Measurements from ENCODE around the gene KCNMA1.

DNA sequence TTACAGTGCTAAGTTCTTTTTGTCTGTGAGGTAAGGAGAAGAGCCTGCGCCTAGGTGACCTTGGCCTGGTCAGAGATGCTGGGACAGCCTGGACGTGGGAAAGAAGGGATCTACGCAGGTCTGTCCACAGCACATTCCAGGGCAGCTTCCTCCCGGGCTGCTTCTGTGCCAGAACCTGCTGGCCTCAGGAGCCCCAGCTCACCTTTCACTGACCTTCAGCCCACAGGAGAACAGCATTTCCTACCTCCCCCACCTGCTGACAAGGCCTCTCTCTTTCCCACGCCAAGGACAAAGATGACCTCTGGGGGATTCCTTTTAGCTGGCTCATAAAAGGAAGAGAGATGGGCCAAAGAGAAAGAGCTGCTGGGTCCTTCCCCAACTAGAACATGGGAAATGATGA, 260.6 kb downstream of the KCNMA1 start:
- TF ChIP-seq POLR2AphosphoS5 (IDR thresholded peaks at IDR 0.05; ENCODE audit: low read length) (no peak), FOS (IDR thresholded peaks at IDR 0.05; ENCODE audit: borderline replicate concordance, extremely low read depth, insufficient read length) (no peak), TAF1 (IDR thresholded peaks at IDR 0.05; ENCODE audit: borderline replicate concordance, low read depth, low read length) (no peak), CBX5 (IDR thresholded peaks at IDR 0.05; ENCODE audit: low read depth) (no peak), NFIC (IDR thresholded peaks at IDR 0.05; ENCODE audit: low read depth, low read length) (no peak), TCF7 (IDR thresholded peaks at IDR 0.05; ENCODE audit: borderline replicate concordance) (no peak)
- TF ChIP-seq, protein P1, sequence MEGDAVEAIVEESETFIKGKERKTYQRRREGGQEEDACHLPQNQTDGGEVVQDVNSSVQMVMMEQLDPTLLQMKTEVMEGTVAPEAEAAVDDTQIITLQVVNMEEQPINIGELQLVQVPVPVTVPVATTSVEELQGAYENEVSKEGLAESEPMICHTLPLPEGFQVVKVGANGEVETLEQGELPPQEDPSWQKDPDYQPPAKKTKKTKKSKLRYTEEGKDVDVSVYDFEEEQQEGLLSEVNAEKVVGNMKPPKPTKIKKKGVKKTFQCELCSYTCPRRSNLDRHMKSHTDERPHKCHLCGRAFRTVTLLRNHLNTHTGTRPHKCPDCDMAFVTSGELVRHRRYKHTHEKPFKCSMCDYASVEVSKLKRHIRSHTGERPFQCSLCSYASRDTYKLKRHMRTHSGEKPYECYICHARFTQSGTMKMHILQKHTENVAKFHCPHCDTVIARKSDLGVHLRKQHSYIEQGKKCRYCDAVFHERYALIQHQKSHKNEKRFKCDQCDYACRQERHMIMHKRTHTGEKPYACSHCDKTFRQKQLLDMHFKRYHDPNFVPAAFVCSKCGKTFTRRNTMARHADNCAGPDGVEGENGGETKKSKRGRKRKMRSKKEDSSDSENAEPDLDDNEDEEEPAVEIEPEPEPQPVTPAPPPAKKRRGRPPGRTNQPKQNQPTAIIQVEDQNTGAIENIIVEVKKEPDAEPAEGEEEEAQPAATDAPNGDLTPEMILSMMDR (IDR thresholded peaks at IDR 0.05 in 2 of 3, conservative IDR thresholded peaks at IDR 0.05 in 1 of 3; ENCODE audit: control insufficient read depth in 2 of 3, extremely low read depth in 1 of 3, insufficient read depth in 1 of 3, low read depth in 3 of 3, low read length in 3 of 3): no peak
- TF ChIP-seq, protein P2, sequence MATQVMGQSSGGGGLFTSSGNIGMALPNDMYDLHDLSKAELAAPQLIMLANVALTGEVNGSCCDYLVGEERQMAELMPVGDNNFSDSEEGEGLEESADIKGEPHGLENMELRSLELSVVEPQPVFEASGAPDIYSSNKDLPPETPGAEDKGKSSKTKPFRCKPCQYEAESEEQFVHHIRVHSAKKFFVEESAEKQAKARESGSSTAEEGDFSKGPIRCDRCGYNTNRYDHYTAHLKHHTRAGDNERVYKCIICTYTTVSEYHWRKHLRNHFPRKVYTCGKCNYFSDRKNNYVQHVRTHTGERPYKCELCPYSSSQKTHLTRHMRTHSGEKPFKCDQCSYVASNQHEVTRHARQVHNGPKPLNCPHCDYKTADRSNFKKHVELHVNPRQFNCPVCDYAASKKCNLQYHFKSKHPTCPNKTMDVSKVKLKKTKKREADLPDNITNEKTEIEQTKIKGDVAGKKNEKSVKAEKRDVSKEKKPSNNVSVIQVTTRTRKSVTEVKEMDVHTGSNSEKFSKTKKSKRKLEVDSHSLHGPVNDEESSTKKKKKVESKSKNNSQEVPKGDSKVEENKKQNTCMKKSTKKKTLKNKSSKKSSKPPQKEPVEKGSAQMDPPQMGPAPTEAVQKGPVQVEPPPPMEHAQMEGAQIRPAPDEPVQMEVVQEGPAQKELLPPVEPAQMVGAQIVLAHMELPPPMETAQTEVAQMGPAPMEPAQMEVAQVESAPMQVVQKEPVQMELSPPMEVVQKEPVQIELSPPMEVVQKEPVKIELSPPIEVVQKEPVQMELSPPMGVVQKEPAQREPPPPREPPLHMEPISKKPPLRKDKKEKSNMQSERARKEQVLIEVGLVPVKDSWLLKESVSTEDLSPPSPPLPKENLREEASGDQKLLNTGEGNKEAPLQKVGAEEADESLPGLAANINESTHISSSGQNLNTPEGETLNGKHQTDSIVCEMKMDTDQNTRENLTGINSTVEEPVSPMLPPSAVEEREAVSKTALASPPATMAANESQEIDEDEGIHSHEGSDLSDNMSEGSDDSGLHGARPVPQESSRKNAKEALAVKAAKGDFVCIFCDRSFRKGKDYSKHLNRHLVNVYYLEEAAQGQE (IDR thresholded peaks at IDR 0.05; ENCODE audit: low read depth, low read length): no peak
